ENCODE data around the gene KICS2. TPM values are rescaled to one million over a fixed set of nuclear protein-coding genes. Genes with fewer than 3 reads are reported as not detected.

The KICS2 gene
- total and polyA plus RNA-seq, 2 of the 13 experiments (the other 11 are each of a cell fraction or from before 2014, with no cell fraction given) = 3.5 to 6.6 TPM

GRCh38 chr12:64222009-64222765 lies at the start of gene KICS2 (continued):
- no peak for TF ChIP-seq NFRKB (IDR thresholded peaks at IDR 0.05)
- peak; percentile 21 for TF ChIP-seq ZNF781 (CRISPR knock-in tag; IDR thresholded peaks at IDR 0.05; ENCODE audit: borderline replicate concordance, not compliant biosample characterization)
- 0 out of 2 replicates have a peak, but pooled peaks have one; percentile 13 for TF ChIP-seq SIN3B (IDR thresholded peaks at IDR 0.05; ENCODE audit: low read length)
- TF ChIP-seq SNAPC2 (CRISPR knock-in tag; IDR thresholded peaks at IDR 0.05) = no peak
- TF ChIP-seq TARDBP (CRISPR knock-in tag; IDR thresholded peaks at IDR 0.05) = peak; percentile 86
- TF ChIP-seq NFE2 (CRISPR knock-in tag; IDR thresholded peaks at IDR 0.05) = no peak
- TF ChIP-seq RBFOX2 (IDR thresholded peaks at IDR 0.05; ENCODE audit: low read depth, low read length) = peak; percentile 98
- no peak for TF ChIP-seq ZNF7 (CRISPR knock-in tag; IDR thresholded peaks at IDR 0.05)
- no peak for TF ChIP-seq DRAP1 (CRISPR knock-in tag; IDR thresholded peaks at IDR 0.05)
- no peak for TF ChIP-seq EHMT2 (IDR thresholded peaks at IDR 0.05; ENCODE audit: borderline replicate concordance, low read depth, low read length)
- no peak for TF ChIP-seq GPN1 (CRISPR knock-in tag; IDR thresholded peaks at IDR 0.05; ENCODE audit: borderline replicate concordance)
- no peak for TF ChIP-seq TEAD2 (CRISPR knock-in tag; IDR thresholded peaks at IDR 0.05)
- TF ChIP-seq ZNF564 (CRISPR knock-in tag; IDR thresholded peaks at IDR 0.05) = no peak; the same call in 1 of the 2 replicates
- TF ChIP-seq PAF1 (CRISPR knock-in tag; IDR thresholded peaks at IDR 0.05) = no peak
- TF ChIP-seq ZC3H4 (CRISPR knock-in tag; IDR thresholded peaks at IDR 0.05; ENCODE audit: borderline replicate concordance) = 0 out of 2 replicates have a peak, but pooled peaks have one; percentile 56
- no peak for TF ChIP-seq NFE2L1 (CRISPR knock-in tag; IDR thresholded peaks at IDR 0.05; ENCODE audit: borderline replicate concordance)
- peak; percentile 89; the same call in 1 of the 2 replicates for TF ChIP-seq DZIP1 (CRISPR knock-in tag; IDR thresholded peaks at IDR 0.05)
- 0 out of 2 replicates have a peak, but pooled peaks have one; percentile 10 for TF ChIP-seq HMG20B (CRISPR knock-in tag; conservative IDR thresholded peaks at IDR 0.05)
- no peak for TF ChIP-seq HMGA1 (CRISPR knock-in tag; conservative IDR thresholded peaks at IDR 0.05)
- peak; percentile 71; the same call in 1 of the 2 replicates for TF ChIP-seq RXRA (CRISPR knock-in tag; IDR thresholded peaks at IDR 0.05)
- peak; percentile 86 for TF ChIP-seq THAP11 (CRISPR knock-in tag; IDR thresholded peaks at IDR 0.05)
- peak; percentile 75 for TF ChIP-seq BRD4 (CRISPR knock-in tag; IDR thresholded peaks at IDR 0.05)
- TF ChIP-seq GTF2F1 (IDR thresholded peaks at IDR 0.05; ENCODE audit: low read length) = no peak
- TF ChIP-seq NPAS2 (CRISPR knock-in tag; IDR thresholded peaks at IDR 0.05; ENCODE audit: borderline replicate concordance) = no peak
- peak; percentile 37 for TF ChIP-seq GATAD2A (CRISPR knock-in tag; IDR thresholded peaks at IDR 0.05)
- TF ChIP-seq, protein P1, sequence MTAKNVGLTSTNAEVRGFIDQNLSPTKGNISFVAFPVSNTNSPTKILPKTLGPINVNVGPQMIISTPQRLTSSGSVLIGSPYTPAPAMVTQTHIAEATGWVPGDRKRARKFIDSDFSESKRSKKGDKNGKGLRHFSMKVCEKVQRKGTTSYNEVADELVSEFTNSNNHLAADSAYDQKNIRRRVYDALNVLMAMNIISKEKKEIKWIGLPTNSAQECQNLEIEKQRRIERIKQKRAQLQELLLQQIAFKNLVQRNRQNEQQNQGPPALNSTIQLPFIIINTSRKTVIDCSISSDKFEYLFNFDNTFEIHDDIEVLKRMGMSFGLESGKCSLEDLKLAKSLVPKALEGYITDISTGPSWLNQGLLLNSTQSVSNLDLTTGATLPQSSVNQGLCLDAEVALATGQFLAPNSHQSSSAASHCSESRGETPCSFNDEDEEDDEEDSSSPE (CRISPR knock-in tag; IDR thresholded peaks at IDR 0.05) = peak; percentile 44; the same call in 1 of the 2 replicates
